A673 (cell line): ENCODE data around the gene HSFY1.
"Not testable (repeated sequence)": the region's sequence is repeated elsewhere in the genome, so short reads cannot be mapped to it uniquely, and the experiment has no call there.

Experiments used
- EZH2 ChIP-seq: fragments of 200-600 bp; sonication (generic); IDR thresholded peaks from 2 replicates; pipeline ENCODE4 v1.6.1; 2017; ENCODE audit warnings: borderline replicate concordance, low read depth, mild to moderate bottlenecking, mixed read lengths, antibody characterized with exemption, low read length; ENCODE audit not compliant: poor library complexity, severe bottlenecking
- TF ChIP-seq, protein P1 (sequence below): fragments of 300-800, 200-600 bp; sonication (generic); conservative IDR thresholded peaks from 2 replicates; pipeline ENCODE4 v1.5.1; 2017; ENCODE audit warnings: low read depth, mild to moderate bottlenecking, antibody characterized with exemption, low read length, moderate library complexity, mixed read lengths

DNA sequence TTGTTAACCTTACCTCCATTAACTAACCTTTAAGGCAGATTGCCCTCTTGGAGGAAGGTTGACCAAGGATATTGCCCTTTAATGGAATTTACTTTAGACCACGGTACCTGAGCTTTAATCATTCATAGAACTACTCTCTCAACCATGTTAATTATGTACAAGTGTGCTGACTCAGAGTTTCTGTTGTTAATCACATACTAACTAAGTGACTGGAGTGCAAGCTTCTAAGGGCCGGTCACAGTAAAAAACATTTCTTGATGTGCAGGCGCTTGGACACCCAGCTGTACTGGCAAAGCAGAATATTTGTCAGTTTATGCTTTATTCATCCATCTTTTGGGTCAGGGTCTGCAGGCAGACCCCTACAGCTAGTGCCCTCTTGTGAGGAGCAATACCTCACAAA is 6.6 kb downstream of the HSFY1 start:
- TF ChIP-seq, protein P1, sequence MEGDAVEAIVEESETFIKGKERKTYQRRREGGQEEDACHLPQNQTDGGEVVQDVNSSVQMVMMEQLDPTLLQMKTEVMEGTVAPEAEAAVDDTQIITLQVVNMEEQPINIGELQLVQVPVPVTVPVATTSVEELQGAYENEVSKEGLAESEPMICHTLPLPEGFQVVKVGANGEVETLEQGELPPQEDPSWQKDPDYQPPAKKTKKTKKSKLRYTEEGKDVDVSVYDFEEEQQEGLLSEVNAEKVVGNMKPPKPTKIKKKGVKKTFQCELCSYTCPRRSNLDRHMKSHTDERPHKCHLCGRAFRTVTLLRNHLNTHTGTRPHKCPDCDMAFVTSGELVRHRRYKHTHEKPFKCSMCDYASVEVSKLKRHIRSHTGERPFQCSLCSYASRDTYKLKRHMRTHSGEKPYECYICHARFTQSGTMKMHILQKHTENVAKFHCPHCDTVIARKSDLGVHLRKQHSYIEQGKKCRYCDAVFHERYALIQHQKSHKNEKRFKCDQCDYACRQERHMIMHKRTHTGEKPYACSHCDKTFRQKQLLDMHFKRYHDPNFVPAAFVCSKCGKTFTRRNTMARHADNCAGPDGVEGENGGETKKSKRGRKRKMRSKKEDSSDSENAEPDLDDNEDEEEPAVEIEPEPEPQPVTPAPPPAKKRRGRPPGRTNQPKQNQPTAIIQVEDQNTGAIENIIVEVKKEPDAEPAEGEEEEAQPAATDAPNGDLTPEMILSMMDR: not testable (repeated sequence)
- not testable (repeated sequence) for TF ChIP-seq EZH2
